Activated CD8-positive, alpha-beta T cell treated with anti-CD3 and anti-CD28 coated beads for 36 hours (primary cell): ENCODE measurements around the gene PNMA8C. TPM values are rescaled to one million over a fixed set of nuclear protein-coding genes. Genes with fewer than 3 reads are reported as not detected.

ENCODE experiments used
- ATAC-seq: fragments of 200-7000 bp; cut with Tn5 transposase; one replicate; pipeline ENCODE4 v1.10.0; 2021; ENCODE audit warnings: mild to moderate bottlenecking, moderate library complexity
- CTCF ChIA-PET: fragments of 350-600 bp; sonication (Branson Sonifier 250); formaldehyde crosslinking; loops from one replicate; lab custom pipeline; 2021; ENCODE audit warnings: antibody characterized with exemption; lab: Charles Lee
- POLR2A ChIA-PET: fragments of 350-600 bp; sonication (Branson Sonifier 250); formaldehyde crosslinking; loops from one replicate; lab custom pipeline; 2021; ENCODE audit warnings: antibody characterized with exemption; lab: Charles Lee
- DNase-seq: peaks from one replicate; pipeline ENCODE4 v3.0.0-alpha.2; 2020
- H3K27ac Mint-ChIP-seq: one replicate; pipeline ENCODE4 v1.8.0; 2021; ENCODE audit warnings: mild to moderate bottlenecking, mixed read lengths
- H3K27me3 Mint-ChIP-seq: one replicate; pipeline ENCODE4 v1.8.0; 2021; ENCODE audit warnings: mixed read lengths
- H3K36me3 Mint-ChIP-seq: one replicate; pipeline ENCODE4 v1.8.0; 2021; ENCODE audit warnings: low read depth, mixed read lengths
- H3K4me1 Mint-ChIP-seq: one replicate; pipeline ENCODE4 v1.8.0; 2021; ENCODE audit warnings: low read depth, mixed read lengths
- H3K4me3 Mint-ChIP-seq: one replicate; pipeline ENCODE4 v1.8.0; 2021; ENCODE audit warnings: mild to moderate bottlenecking, moderate library complexity, mixed read lengths
- H3K9me3 Mint-ChIP-seq: one replicate; pipeline ENCODE4 v1.8.0; 2021; ENCODE audit warnings: mixed read lengths
- intact Hi-C: fragments of 100-400 bp; cut with micrococcal nuclease; formaldehyde crosslinking; loops from one replicate; pipeline ENCODE4 v1.10.0; 2022
- total RNA-seq, 2 experiments: library from RNA; stranded (reverse); gene quantifications; one replicate each; pipeline ENCODE4 v1.2.3, GENCODE V29; 2021
- TF ChIP-seq, protein P1 (sequence below): fragments of 200-600 bp; IDR thresholded peaks from one replicate; pipeline ENCODE4 v1.8.0; 2022; ENCODE audit warnings: antibody characterized with exemption, mild to moderate bottlenecking

Gene PNMA8C
- total RNA-seq, 2 experiments from 2014 or later: not detected

- intact Hi-C loops: no loop called here
- Mint-ChIP-seq H3K4me3 (no peak overlapping the region), H3K36me3 (no peaks in the 10 kb centered on the region), H3K27me3 (peaks cover 41% of the 10 kb centered on the region), H3K27ac (no peak overlapping the region), H3K4me1 (no peaks in the 10 kb centered on the region), H3K9me3 (no peaks in the 10 kb centered on the region)
- DNase-seq: no peak
- ChIA-PET POLR2A (no interaction called here), CTCF (no interaction called here)
- no peak for ATAC-seq
- TF ChIP-seq, protein P1, sequence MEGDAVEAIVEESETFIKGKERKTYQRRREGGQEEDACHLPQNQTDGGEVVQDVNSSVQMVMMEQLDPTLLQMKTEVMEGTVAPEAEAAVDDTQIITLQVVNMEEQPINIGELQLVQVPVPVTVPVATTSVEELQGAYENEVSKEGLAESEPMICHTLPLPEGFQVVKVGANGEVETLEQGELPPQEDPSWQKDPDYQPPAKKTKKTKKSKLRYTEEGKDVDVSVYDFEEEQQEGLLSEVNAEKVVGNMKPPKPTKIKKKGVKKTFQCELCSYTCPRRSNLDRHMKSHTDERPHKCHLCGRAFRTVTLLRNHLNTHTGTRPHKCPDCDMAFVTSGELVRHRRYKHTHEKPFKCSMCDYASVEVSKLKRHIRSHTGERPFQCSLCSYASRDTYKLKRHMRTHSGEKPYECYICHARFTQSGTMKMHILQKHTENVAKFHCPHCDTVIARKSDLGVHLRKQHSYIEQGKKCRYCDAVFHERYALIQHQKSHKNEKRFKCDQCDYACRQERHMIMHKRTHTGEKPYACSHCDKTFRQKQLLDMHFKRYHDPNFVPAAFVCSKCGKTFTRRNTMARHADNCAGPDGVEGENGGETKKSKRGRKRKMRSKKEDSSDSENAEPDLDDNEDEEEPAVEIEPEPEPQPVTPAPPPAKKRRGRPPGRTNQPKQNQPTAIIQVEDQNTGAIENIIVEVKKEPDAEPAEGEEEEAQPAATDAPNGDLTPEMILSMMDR: no peak
Measured at GRCh38 chr19:46471811-46472543, 43.2 kb upstream of the PNMA8C start.

GRCh38 chr19:46471116-46471733 lies 42.5 kb upstream of the PNMA8C start, which contains the start of gene PNMA8A:
Gene PNMA8A, minus strand, starts transcription at chr19:46471563. Its CDS starts 528 bp downstream, at chr19:46471035.
- H3K4me1 Mint-ChIP-seq: no peaks in the 10 kb centered on the region
- no peaks in the 10 kb centered on the region for H3K36me3 Mint-ChIP-seq
- ChIA-PET CTCF (interaction anchor here (1.1 kb wide), 1 partner anchor 76 kb away, joined by 3 read pairs; no protein-coding TSS in a partner anchor), POLR2A (no interaction called here)
- DNase-seq (no peak), ATAC-seq (no peak)
- H3K9me3 Mint-ChIP-seq: no peaks in the 10 kb centered on the region
- TF ChIP-seq, protein P1: no peak
- intact Hi-C loops: no loop called here
- H3K27ac Mint-ChIP-seq: no peak within 1 kb of the TSS
- peaks cover 41% of the 10 kb centered on the region for H3K27me3 Mint-ChIP-seq
- H3K4me3 Mint-ChIP-seq: no peak within 1 kb of the TSS

- intact Hi-C loops: no loop called here
- no peak for DNase-seq
- Mint-ChIP-seq H3K36me3 (no peaks in the 10 kb centered on the region), H3K4me1 (no peaks in the 10 kb centered on the region), H3K27ac (no peak overlapping the region), H3K4me3 (no peak overlapping the region), H3K9me3 (no peaks in the 10 kb centered on the region), H3K27me3 (peaks cover 41% of the 10 kb centered on the region)
- no peak for ATAC-seq
- TF ChIP-seq, protein P1: no peak
- ChIA-PET CTCF (interaction anchor here (1.1 kb wide), 1 partner anchor 75 kb away, joined by 3 read pairs; no protein-coding TSS in a partner anchor), POLR2A (interaction anchor here (0.9 kb wide), 1 partner anchor 84 kb away, joined by 4 read pairs; no protein-coding TSS in a partner anchor)
Measured at GRCh38 chr19:46470376-46470775, 41.6 kb upstream of the PNMA8C start.

DNA sequence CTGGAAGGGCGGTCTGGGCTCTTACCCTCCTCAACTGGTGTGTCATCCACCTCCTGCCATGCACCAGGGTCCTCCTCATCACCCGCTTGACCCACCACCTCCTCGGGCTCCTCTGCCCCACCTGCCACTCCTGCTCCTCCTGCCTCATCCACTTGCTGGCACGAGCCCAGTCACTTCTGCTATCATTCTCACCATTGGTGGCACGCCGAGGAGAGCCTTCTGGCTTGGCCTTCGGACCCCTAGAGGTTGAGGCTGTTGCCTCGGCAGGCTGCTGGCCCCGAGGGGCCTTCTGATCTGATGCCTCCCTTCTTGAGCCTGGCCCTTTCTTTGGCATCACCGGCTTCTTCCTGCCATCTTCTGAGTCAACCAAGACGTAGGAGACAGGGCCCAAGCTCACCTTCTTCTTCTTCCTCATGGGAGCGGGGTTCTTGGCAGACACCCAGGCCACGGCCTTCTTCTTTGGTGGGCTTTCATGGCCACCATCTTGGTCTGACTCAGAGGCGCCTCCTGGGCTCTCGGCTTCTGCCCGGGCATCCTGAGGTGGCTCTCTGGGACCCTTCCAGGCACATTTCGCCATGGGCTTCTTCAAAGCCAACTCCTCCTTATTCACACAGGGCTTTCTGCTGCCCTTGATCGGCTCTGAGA lies 40.9 kb upstream of the PNMA8C start:
- no peaks in the 10 kb centered on the region for H3K4me1 Mint-ChIP-seq
- H3K9me3 Mint-ChIP-seq: no peaks in the 10 kb centered on the region
- no peak overlapping the region for H3K27ac Mint-ChIP-seq
- H3K36me3 Mint-ChIP-seq: no peaks in the 10 kb centered on the region
- ATAC-seq (no peak), DNase-seq (no peak)
- CTCF ChIA-PET: interaction anchor here (1.1 kb wide), 1 partner anchor 74 kb away, joined by 3 read pairs; no protein-coding TSS in a partner anchor
- TF ChIP-seq, protein P1: no peak
- intact Hi-C loops: no loop called here
- H3K4me3 Mint-ChIP-seq: no peak overlapping the region
- POLR2A ChIA-PET: interaction anchor here (0.9 kb wide), 1 partner anchor 83 kb away, joined by 4 read pairs; no protein-coding TSS in a partner anchor
- H3K27me3 Mint-ChIP-seq: peaks cover 39% of the 10 kb centered on the region
